ENCODE results near the gene MPG.
A peak's percentile ranks its signal among the peaks of the same experiment; 100 is the strongest.

The MPG gene

DNA sequence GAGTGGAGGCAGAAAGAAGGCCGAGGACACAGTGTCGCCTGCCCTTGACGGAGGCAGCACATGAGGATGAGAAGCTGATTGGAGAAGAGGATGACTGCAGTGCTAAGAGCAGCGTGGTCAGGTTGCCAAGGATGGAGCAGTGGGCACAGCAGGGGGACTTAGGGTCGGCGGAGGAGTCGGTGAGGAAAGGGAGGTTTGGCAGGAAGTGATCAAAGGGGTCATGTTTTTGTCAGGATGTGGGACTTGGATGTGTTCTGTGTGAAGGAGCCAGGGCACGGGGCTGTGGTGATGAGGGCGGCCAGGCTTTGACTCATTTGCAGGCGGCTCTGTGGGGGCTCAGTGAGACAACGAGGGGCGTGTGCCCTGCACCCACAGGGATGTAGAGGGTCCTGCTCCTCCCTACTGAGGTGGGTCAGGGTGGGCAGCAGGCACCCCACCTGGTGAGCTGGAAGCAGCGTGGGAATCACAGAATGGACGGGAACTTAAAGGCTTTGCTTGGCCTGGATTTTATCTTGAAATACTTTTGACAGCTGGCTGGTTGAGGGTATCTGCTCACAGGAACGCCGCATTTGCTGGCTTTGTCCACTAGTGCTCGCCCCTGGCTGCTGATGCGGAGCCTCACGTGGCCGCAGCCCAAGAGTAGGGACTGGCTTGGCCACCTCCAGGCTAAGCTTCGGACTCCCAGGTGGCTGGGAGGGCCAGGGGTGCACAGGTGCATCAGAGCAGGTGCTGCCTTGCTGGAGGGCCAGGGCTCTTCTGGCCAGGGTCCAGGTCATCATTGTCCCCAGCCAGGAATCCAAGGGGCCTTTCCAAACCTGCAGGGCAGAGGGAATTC, 6.0 kb downstream of the MPG start:
- DNase-seq (ENCODE audit: low read depth), result no peak

DNA sequence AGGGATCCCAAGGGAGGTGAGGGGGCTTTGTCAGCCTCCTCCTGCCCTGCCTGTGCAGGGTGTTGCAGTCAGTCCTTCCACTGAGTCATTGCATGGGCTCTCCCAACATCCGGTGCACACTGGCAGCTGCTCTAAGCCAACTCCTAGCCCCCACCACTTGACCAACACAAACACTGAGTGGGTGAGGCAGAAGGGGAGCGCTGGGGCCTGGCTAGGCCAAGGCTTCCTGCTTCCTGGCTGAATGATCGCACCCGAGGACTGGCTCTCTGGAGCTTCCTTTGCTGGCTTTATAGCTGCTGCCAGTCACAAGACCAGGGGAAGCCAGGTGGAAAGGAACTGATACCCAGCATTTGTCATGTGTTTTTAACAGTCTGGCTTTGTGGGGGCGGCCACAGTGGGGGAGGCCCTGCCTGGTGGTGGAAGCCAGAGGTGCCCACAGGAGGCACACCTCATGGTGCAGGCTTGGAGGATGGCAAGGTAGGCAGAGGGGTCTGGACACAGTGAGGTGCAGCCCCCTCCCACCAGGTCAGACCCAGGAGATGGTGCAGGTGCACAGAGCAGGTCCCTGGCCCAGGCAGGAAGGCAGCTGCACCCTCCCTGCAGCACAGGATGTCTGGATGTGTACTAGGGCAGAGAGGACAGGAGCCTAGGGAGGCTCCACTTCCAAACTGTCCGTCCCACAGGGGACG, 6.8 kb downstream of the MPG start:
- DNase-seq (ENCODE audit: low read depth), result peak; percentile 83

DNA sequence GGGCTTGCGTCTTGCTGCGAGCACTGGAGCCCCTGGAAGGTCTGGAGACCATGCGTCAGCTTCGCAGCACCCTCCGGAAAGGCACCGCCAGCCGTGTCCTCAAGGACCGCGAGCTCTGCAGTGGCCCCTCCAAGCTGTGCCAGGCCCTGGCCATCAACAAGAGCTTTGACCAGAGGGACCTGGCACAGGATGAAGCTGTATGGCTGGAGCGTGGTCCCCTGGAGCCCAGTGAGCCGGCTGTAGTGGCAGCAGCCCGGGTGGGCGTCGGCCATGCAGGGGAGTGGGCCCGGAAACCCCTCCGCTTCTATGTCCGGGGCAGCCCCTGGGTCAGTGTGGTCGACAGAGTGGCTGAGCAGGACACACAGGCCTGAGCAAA, 7.4 kb downstream of the MPG start:
- no peak for DNase-seq (ENCODE audit: low read depth)

DNA sequence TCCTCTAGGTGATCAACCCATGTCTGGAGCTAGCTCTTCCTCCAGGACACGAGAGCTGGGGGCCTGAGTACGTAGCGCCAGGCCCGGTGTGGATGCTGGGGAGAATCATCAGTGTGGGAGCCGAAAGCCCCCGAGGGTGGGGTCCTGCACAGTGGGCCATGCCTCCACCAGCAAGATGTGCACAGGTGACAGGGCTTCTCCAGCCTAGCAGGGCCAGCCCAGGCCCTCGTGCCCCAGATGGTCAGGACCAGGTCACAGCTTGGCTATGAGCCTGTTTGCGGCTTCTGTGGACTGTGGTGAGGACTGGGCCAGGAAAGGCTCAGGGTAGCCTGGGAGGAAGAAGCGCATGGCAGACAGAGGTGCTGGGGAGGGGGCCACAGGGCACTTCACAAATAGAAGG, 7.8 kb downstream of the MPG start:
- DNase-seq (ENCODE audit: low read depth), result no peak

DNA sequence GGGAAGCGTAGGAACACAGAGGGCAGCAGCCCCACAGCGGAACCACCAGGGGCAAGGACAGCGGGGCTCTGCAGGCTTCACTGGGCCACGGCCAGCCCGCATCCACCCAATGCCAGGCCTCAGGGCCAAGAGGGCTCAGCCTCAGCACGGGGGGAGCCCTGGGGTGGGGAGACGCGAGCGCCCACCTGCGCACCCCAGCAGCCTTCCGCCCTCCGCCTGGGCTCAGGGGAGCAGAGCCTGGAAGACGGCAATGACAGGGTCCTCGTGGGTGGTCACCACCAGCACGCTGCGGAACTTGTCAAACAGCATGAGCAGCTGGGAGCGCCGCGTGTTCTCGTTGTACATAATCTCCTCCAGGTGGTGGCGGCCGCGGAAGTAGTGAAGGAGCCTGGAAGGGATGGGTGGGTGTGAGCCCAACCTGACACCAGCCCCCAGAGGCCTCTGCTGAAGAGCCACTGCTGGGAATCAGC, 8.5 kb downstream of the MPG start:
- DNase-seq (ENCODE audit: low read depth), result no peak

DNA sequence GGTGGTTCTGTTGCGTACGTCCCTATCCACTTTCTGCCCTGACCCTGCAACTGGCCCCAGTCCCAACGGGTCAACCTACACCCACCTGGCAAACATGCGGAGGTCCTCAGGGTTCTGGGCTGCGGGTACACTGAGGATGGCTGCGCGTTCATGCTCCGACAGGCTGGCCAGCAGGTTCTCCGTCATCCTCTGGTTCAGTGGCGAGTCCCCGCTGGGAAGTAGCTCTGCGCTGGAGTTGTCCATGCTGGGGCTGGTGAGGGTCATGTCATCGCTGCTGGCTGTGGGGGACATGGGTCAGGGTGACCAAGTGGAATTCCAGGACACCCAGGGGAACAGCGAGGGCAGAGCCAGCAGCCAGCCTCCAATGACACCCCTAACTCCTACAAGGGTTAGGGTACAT, 10.6 kb downstream of the MPG start:
- DNase-seq (ENCODE audit: low read depth), result no peak

DNA sequence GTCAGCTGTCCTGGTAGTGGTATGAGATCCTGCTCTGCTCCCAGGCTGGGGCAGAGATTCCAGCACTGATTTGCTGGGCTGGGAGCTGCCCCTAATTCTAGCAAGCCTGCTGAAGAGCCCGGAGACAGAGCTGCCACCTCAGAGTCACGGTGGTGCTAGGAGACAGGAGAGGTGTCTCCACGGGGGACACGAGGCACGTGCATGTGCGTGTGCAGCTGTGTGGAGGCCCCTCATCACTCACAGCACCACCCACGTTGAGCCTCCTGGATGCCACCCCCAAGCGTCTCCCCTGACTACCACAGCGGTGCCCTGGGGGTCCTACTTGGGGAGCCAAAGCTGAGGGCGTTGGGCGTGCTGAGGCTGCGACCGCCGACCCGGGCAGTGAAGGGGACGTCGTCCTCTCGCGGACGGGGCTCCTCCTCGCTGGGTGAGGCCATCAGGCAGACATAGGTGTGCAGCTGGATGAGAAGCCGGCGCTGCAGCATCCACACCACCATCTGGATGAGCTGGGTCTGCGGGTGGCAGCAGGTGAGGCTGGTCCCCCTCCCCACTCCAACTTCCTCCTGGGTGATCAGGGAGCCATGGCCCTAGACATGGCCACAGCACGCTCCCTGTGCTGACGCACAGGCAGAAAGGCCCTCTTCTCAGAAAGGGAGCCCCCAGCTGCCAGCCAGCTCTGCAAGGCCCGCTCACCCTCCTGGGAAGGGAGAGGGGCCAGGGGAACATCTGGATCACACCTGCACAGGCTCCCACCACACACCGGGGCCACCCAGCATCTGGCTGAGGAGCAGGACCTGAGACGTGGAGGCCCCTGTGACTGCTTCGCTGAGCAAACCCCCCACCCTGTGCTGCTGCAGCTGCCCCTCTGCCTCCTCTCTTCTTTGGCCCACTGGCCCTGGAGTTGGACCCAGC, 11.6 kb downstream of the MPG start:
- no peak for DNase-seq (ENCODE audit: low read depth)

DNA sequence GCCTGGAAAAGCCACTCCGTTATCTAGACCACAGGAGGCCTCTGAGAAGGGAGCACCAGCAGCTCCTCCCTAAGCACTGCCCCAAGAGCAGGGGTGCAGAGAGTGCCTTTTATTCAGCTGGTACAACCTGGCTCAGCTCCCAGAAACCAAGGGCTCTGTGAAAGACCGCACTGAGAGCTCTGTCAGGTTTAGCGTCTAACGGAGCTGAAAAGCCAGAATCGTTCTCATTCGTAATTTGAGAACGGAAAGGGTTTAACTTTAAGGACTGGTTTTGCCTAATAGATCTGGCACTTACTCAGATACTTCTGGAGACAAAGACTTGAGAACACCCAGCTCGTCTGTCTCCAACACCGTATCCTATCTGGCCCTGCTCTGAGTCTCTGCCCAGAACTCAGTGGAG, 13.5 kb downstream of the MPG start:
- DNase-seq (ENCODE audit: low read depth), result no peak

DNA sequence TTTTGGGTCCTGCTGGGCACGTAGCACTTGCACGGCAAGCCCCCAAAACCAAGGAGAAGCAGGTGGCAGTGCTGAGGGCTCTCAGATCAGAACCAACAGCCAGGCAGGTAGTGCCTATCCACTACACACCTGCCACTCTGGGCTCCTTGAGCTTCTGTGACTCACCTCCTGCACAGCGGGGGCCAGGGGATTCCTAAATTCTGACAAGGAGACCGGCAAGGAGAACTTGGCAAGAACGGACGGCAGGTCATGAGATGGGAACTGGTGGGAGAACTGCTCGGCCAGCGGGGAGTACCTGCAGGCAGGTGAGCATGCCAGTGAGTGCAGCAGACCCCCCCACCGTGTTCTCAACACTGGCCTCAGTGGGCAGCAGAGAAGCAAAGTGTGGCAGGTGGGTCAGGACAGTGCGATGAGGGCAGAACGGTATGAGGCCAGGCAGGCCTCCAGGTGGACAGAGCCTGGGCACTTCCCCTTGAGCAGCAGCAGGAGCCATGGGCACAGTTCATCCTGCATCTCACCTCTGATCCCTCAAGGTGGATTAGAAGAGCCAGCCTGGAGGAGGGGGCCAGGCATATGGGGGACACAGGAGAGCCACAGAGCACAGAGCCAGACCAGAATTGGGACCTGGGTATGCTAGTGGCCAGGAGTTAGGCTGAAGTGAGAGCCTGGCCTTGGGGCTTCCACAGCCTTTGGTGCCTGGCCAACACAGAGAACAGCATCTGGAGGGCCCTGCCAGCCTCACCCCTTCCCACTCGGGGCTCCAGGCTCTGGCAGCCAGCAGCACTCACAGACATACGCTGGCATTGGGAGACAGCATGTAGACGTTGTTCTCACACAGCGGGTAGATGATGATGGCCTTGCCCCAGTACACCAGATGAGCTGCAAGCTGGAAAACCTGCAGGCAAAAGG, 14.7 kb downstream of the MPG start:
- DNase-seq (ENCODE audit: low read depth), result no peak

DNA sequence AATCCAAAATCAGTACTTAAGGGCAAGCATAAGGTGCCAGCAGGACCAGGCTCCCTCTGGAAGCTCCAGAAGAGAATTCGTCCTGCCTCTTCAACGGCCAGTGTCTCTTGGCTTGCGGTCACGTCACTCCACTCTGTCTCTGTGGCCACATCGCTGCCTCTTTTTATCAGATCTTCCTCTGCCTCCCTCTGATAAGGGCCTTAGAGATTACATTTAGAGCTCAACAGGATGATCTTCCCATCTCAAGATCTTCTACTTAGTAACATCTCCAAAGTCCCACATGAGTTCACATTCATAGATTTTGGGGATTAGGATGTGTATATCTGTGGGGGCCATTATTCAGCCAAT, 16.9 kb downstream of the MPG start:
- no peak for DNase-seq (ENCODE audit: low read depth)

DNA sequence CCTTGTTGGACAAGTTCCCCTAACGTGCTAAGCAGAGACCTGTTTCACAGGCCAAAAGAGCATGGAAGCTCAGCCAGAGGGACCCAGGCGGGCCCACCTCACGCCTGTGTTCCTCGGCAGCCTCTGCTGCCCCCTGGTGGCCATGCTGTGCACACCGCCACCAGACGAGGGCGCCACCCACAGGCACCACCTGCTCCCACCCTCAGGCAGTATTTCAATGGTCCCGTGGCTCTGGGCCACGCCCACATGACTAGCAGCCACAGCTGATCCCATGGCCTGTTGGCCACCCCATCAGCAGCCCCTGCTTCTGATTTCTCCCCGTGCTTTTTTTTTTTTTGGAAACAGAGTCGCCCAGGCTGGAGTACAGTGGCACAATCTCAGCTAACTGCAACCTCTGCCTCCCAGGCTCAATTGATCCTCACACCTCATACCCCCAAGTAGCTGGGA, 18.9 kb downstream of the MPG start:
- no peak for DNase-seq (ENCODE audit: low read depth)

DNA sequence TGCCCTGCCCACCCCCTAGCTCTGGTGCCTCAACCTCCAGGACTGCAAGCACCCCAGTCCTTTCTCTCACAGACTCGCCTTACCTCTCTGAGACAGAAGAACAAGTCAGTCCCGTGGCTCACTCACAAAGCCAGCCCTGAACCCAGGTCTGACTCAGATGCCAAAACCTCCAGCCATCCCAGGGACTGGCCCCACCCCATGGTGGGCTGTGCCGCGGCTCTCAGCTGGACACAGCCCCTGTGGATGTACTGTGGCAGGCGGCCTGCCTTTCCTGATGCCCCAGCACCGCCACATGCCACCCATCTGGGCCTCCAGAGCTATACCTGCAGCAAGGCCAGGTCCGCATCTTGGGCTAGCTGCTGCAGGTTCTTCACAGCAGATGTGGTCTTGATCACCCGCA, 19.8 kb downstream of the MPG start:
- no peak for DNase-seq (ENCODE audit: low read depth)

DNA sequence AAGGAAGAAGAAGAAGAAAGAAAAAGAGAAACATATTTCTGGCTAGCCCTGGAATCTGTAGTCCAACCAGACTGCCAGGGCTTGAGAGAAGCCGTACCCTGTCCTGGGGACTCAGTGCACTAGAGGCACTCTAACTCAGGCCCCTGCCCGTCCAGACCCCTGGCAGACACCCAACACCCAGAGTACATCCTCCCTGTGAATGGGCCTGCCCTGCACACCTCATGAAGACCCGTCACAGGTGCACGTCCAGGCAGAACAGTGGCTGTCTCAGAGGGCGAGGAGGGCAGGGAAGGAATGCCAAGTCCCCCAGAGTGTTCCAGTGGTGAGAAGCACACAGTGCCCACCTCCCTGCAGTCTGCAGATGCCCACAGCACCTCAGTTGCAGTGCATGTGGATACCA, 23.0 kb downstream of the MPG start:
- no peak for DNase-seq (ENCODE audit: low read depth)

DNA sequence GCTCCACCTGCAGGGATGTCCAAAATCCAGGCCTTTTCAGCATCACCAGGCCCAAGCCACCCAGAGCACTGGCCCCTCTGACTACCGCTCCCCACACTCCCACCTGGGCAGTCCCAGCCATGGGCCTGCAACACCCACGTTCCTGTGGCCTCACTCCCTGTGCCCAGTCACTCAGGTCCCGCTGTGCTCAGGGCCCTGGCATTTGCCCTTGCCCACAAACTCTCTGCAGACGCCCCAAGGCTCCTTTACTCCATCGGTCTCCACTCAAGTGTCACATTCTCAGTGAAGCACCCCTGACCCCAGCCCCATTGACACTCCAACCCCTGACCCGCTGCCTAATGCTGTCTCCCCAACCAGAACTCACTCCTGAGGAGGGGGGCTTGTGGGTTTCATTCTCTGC, 23.6 kb downstream of the MPG start:
- no peak for DNase-seq (ENCODE audit: low read depth)

DNA sequence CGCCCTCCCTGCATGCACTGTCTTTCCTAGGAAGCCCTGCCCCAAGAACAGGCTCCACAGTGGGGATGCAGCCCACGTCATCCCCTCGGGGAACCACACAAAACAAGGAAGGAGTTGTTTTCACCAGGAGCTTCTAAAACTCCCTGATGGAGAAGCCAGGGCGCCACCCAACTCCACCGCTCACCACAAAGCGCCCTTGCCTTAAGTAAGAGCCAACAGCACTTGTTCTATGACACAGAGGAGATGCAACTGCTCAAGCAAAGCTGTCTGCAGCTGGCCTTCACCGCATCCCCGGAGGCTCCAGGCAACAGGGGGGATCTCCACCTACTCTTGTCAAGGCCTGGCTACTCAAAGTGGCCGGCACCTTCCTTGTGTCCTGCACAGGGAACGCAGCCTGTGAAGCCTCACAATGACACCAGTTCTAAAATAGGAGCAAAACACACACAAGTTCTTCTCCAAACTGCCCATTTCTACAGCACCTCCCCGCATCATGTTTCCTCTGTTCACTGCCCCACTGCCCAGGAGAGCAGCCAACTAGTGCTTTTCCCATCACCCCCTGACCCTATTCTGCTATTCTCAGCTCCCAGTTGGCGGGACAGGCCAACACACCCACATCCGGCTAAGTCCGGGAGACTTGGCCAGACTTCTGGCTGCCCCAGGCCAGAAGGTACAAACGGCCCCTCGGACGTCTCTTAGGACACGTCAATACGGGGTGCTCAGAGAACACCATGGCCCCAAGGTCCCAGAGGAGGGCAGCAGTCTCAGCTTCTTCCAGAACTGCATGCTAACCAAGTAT, 24.2 kb downstream of the MPG start:
- no peak for DNase-seq (ENCODE audit: low read depth)

DNA sequence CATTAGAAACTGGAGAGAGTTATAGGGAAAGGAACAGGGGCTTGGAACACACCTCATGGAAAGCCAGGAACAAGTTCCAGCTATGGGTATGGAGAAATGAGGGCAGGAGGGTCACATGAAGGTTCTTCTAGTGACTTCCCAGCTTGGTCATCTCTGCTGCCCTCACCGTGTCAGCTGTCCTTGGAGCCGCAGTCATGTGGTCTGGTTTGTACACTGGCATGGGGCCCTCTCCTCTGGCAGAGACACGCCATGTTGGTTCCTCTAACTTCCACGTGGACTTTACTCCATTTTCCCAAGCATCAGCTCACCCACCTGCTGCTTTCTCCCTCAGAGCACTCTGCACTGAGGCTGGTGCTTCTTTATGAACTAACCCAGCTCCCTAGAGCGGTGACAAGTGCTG, 26.3 kb downstream of the MPG start:
- DNase-seq (ENCODE audit: low read depth), result no peak

DNA sequence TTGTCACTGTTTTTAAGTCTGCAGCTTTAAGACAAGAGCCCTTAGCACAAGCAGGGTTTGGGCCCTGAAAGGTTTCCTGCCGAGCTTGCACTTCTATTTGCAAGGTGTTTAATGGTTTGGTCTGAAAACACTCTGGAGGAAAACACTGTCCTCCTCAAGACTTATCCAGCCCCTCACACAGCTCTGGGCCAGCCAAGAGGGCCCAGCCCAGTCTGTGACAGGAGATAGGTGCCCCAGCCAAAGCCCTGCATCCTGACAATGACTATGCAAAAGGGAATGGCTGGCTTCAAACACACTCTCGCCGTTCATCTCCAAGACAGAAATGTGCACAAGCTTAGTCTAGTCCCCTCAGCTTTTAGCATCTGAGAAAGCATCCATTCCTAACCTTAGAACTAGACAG, 26.9 kb downstream of the MPG start:
- no peak for DNase-seq (ENCODE audit: low read depth)

DNA sequence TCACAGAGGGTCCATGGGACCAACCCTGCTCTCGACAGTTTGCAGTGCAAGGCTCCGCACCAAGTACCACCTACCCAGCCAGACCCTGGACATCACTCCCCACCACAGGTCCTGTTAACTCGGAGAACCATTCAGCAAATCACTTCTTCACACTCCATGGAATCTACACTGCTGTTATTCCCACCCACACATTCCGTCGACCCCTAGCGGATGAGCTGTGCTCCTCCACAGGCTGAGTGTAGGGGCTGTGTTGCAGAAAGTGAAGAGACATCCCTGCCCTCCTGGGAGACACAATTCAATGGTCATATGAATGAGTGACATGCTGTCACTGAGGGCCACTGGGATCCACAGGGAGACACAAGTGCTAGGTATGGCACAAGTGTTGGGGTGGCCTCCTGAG, 27.5 kb downstream of the MPG start:
- no peak for DNase-seq (ENCODE audit: low read depth)

DNA sequence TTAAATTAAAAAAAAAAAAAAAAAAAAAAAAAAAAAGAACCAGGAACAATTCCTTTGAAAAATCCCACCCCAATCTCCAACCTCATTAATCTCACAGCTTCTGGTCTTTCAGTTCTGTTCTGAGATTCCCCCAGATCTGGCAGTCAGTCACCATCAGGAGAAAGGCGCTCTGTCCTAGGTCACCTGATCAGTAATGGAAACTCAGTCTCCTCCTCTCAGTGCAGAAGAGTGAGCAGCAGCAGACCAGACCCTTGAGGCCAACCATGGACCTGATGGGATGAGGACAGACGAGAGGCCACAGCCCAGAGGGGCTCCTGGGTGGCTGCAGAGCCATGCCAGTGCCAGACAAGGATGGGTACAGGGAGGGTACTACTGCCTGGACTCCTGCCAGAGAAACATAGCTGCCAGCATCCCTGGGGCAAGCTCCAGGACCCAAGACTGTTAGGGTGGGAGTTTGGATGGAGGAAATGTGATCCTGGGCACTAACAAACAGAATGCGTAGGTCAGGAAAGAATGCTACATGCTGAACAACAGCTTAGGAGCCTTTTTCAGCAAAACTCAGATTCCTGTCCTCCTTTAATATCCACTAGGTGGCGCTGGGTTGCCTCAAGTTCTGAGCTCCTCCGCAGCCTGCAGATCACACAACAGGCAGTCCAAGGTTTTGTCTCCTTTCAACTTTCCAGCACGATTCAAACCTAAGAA, 28.7 kb downstream of the MPG start:
- peak; percentile 59 for DNase-seq (ENCODE audit: low read depth)

DNA sequence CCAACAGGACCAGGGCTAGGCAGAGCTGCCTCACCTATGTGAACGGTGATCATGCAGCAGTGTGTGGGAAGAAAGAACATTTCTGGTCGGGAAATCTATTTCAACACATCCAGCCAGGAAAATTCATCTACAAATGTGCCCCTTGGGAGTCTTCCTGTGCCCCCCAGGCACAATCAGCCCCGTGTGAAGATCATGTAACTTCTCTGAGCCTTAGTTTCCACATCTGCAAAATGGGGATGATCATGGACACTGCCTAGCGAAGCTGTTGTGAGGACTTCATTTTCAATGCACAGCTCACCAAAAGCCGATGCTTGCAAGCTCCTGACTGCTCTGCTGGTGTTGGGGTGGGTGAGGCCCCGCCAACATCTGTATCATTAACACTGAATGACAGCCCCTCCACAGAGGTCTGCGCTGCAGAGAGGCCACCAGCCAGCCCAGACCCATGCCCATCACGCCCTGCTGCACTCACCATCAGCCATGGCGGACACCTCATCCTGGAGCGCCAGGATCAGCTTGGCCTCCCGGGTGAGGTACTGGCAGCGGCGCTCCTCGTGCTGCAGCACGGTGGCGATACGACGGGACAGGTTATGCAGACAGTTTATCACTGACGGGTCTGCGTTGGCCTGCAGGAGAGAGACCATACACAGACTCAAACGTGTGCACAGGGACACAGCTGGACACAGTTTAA, 34.3 kb downstream of the MPG start:
- DNase-seq (ENCODE audit: low read depth), result no peak

Measured in non-pigmented ciliary epithelial cell (primary cell).